T47D (cell line): ENCODE measurements around the gene AXIN1.

Experiments used
- DNase-seq, 2 experiments: peaks; one replicate each; pipeline versions ENCODE4 v3.0.0 to v3.0.0-alpha.2; 2011 to 2012; ENCODE audit warnings: low read depth in 1 of 2, low spot score in 1 of 2
- JUND ChIP-seq: IDR thresholded peaks from 2 replicates; pipeline ENCODE4 v1.6.1; 2012; ENCODE audit warnings: low read depth
- in situ Hi-C: cut with HindIII; loops from 2 replicates; pipeline ENCODE4 v1.10.0; 2016; ENCODE audit warnings: low sequenced_read_pairs, low pct_unique_long_range_greater_than_20kb

AXIN1 gene

GRCh38 chr16:296276-296675 lies 56.2 kb downstream of the AXIN1 start:
- in situ Hi-C loops: no loop called here
- TF ChIP-seq JUND: no peak
- DNase-seq: no peak

DNA sequence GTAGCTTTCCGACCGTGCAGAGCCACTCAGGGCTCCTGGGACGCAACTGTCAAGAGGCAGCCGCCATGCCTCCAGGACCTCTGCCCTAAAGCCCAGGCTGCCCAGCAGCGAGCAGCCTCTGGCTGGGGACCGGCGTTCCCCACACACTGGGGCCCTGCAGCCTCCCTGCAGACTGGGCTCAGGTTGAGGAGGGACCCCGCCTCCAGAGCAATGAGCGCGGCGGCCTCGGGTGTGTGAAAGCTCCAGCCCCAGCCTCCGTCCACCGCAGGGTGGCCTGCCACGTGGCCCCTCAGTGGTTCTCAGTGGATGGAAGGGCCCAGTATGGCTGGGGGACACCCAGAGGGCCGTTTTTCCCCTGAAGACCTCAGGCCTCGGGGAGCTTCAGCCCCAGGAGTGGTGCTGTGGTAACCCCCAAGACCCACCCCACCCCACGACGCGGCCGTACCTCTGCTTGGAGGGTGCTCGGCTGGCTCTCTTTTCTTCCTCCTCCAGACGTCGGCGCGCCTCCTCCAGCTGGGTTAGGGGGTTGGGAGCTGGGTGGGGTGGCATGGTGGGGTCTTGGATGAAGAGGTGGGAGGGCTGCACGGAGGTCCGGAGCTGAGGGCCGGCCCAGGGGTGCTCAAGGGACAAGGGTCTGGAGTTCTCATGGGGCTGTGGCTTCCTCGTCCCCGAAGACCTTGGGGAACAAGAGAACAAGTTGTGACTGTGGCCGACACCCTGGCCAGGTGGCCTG lies 59.3 kb downstream of the AXIN1 start:
- in situ Hi-C loops: no loop called here
- TF ChIP-seq JUND: no peak
- no peak for DNase-seq

DNA sequence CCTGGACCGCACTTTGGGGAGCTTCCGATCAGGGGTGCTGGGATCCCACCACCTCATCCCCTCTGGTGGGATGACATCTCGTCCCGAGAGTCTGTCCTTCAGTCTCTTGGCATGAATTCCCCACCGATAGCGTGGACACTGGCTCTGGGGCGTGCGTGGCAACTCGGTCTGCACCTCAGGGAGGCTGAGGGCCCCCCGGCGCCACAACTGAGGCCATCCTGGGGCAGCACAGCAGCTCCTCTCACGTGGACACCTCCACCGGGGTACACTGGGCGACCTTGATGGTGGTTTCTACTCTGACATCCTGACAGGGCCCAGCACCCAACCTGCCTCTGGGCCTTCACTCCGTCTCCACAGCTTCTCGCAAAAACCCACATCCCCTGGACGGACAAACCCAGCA lies 61.0 kb downstream of the AXIN1 start:
- in situ Hi-C loops: no loop called here
- TF ChIP-seq JUND: no peak
- no peak for DNase-seq

DNA sequence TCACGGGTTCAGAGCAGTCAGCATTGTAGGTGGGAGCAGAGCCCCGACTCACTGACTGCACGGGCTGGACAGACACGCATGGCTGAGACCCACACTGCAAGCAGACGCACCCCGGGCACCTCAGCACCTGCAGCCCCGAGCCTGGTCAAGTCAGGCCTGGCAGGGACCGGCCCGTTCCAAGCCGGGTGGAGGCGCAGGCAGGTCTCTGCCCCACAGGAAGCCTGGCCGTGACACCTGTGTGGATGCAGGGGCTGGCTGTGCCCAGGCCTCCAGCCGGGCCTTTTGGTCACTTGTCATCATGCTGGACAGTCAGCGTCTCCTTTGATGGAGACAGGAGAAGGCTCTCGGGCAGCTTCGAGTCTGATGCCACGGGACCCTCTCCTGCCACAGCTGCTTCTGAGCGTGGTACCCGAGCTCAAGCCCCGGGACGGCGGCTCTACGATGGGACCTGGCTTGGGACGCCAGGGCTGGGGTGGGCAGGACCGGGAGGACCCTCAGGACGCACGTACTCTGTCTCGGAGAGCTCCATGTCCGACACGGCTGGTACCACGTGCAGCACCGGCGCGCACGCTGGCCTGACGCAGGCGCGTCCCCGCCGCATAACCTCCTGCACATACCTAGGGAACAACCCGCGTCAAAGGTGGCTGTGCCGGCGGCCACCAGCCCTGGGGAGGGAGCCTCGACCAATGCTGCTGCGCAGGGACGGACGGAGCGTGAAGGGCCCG lies 61.7 kb downstream of the AXIN1 start:
- DNase-seq: no peak
- TF ChIP-seq JUND: no peak
- in situ Hi-C loops: no loop called here

DNA sequence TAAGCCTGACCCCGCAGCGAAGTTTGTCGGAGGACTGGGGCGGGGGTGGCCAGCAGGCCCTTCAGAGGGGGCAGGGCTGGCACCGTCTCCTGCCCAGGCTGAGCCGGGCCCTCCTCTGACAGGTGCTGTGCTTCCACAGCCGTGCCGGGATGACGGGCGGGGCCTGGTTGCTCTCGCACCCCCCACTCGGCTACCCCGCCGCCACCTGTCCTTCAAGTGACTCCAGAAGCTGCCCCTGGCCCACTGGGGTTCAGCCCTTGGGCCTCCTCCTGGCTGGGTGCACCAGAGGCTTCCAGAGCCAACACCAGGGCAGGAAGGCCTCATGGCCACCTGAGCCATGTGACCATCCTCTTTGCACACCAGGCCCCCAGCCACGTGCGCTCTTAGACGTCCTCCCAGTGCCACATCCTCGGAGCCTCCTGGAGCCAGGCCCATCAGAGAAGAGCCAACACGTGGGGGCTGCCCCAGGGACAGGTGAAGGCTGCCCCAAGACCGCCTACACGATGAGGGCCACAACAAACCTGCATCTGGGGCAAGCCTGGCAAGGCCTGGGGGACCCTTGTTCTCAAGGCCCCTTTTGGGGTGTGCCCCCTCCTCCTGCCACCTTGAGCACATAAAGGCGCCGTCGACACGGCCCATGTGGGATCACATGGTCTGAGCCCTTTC lies 62.4 kb downstream of the AXIN1 start:
- in situ Hi-C loops: no loop called here
- no peak for TF ChIP-seq JUND

GRCh38 chr16:289395-289997 lies 63.0 kb downstream of the AXIN1 start:
- TF ChIP-seq JUND: no peak
- in situ Hi-C loops: no loop called here

More for the DNA sequence above, 62.4 kb downstream of the AXIN1 start:
- DNase-seq: no peak

GRCh38 chr16:287981-288920 lies 64.3 kb downstream of the AXIN1 start:
- in situ Hi-C loops: no loop called here
- TF ChIP-seq JUND: no peak

More at GRCh38 chr16:289395-289997, 63.0 kb downstream of the AXIN1 start:
- DNase-seq: no peak

GRCh38 chr16:287298-287811 lies 65.2 kb downstream of the AXIN1 start:
- in situ Hi-C loops: no loop called here
- no peak for TF ChIP-seq JUND
- no peak for DNase-seq

More at GRCh38 chr16:287981-288920, 64.3 kb downstream of the AXIN1 start:
- DNase-seq: no peak

GRCh38 chr16:286491-287297 lies 65.8 kb downstream of the AXIN1 start:
- in situ Hi-C loops: no loop called here
- no peak for TF ChIP-seq JUND
- no peak for DNase-seq

DNA sequence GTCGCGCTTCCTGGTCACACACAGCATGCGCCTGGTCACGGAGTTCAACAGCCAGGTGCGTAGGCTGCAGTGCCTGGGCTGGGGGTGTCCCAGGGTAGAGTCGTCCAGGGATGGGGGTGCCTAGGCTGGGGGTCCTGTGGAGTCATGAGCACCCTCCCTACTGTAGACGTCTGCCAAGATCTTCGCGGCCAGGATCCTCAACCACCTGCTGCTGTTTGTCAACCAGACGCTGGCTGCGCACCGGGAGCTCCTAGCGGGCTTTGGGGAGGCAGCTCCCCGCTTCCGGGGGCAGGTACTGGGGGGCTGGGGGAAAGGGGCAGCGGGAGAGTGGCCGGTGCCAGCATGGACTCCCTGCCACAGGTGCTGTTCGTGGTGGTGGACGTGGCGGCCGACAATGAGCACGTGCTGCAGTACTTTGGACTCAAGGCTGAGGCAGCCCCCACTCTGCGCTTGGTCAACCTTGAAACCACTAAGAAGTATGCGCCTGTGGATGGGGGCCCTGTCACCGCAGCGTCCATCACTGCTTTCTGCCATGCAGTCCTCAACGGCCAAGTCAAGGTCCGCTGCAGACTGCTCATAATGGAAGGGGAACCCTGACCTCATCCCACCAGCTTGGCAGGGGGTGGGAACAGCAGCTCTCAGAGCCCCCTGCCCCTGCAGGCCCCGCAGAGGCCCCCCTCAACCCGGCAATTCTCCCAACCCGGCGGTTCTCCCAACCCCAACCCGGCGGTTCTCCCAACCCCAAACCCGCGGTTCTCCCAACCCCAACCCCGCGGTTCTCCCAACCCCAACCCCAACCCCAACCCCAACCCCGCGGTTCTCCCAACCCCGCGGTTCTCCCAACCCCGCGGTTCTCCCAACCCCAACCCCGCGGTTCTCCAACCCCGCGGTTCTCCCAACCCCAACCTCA lies 67.1 kb downstream of the AXIN1 start:
- in situ Hi-C loops: no loop called here
- no peak for DNase-seq
- TF ChIP-seq JUND: no peak
